HEK293T (cell line): ENCODE data around the gene ATG7.

Experiments used
- ARNT ChIP-seq: fragments of 450-650 bp; IDR thresholded peaks from 2 replicates; pipeline ENCODE4 v1.6.1; 2017; ENCODE audit warnings: mild to moderate bottlenecking
- ELF4 ChIP-seq: fragments of 450-650 bp; IDR thresholded peaks from 2 replicates; pipeline ENCODE4 v1.6.1; 2017; ENCODE audit warnings: antibody characterized with exemption
- FOXA1 ChIP-seq: fragments of 450-650 bp; IDR thresholded peaks from 2 replicates; pipeline ENCODE4 v1.6.1; 2016; ENCODE audit warnings: mild to moderate bottlenecking
- FOXM1 ChIP-seq: fragments of 450-650 bp; IDR thresholded peaks from 2 replicates; pipeline ENCODE4 v1.6.1; 2017; ENCODE audit warnings: mild to moderate bottlenecking, borderline replicate concordance
- LEF1 ChIP-seq: fragments of 450-650 bp; IDR thresholded peaks from 2 replicates; pipeline ENCODE4 v1.6.1; 2017; ENCODE audit warnings: mild to moderate bottlenecking, borderline replicate concordance
- SP1 ChIP-seq: fragments of 450-650 bp; IDR thresholded peaks from 2 replicates; pipeline ENCODE4 v1.6.1; 2017
- TF ChIP-seq, protein P1 (sequence below): fragments of 450-650 bp; IDR thresholded peaks from 2 replicates; pipeline ENCODE4 v1.6.1; 2016

DNA sequence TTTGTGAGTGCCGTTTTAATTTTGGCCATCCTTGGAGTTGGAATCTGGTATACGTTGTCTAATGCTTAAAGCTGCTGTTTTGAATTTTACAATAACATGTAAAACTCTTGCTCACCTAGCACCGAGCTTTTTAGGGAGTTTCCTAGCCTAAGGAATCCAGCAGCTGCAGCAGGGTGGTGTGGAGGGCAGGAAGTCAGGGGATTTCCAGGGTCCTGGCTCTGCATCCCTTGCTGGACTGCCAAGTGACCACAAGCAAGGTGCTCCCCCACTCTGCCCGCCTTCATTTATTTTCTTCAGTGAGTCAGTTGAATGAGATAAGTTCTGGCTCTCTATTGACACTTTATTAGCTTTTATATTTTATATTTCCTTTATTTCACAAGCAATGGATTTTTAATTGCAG is 113.7 kb downstream of the ATG7 start:
- no peak for TF ChIP-seq FOXA1
- TF ChIP-seq FOXM1 = no peak
- TF ChIP-seq ELF4 = no peak
- no peak for TF ChIP-seq ARNT
- TF ChIP-seq, protein P1, sequence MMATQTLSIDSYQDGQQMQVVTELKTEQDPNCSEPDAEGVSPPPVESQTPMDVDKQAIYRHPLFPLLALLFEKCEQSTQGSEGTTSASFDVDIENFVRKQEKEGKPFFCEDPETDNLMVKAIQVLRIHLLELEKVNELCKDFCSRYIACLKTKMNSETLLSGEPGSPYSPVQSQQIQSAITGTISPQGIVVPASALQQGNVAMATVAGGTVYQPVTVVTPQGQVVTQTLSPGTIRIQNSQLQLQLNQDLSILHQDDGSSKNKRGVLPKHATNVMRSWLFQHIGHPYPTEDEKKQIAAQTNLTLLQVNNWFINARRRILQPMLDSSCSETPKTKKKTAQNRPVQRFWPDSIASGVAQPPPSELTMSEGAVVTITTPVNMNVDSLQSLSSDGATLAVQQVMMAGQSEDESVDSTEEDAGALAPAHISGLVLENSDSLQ = no peak
- no peak for TF ChIP-seq SP1
- TF ChIP-seq LEF1 = no peak
